Activated CD4-positive, alpha-beta T cell treated with anti-CD3 and anti-CD28 coated beads for 24 hours (primary cell): ENCODE data around the gene PPT1.

Source experiments
- DNase-seq, 2 donors: peaks; one replicate each; pipeline ENCODE4 v3.0.0-alpha.2; 2020; ENCODE audit warnings: low read depth in 2 of 2

Gene PPT1

DNA sequence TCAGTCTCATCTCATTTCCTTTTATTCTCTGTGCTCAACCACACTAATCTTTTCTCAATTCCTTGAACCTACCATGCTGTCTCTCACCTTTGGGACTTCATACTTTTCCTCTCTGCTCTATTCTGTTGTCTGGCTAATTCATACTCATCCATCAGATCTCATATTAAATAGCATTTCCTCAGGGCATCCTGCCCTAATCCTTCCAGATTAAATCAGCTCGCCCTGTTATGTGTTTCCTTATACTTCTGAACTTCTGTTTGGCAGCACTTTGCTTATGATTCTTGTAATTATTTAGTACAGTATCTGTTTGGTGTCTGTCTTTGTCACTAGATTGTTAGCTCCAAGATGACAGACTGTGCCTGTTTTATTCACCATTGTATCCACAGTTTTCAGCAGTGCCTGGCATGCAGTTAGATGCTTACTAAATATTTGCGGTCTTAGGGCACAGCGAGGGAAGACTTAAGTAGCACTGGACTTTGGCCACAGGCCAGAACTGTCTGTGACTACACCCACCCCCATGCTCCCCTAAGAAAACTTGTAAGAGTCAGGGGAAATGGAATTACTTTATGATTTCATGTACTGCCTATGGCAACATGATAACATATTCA is 66.4 kb downstream of the PPT1 start:
- no peak for DNase-seq

DNA sequence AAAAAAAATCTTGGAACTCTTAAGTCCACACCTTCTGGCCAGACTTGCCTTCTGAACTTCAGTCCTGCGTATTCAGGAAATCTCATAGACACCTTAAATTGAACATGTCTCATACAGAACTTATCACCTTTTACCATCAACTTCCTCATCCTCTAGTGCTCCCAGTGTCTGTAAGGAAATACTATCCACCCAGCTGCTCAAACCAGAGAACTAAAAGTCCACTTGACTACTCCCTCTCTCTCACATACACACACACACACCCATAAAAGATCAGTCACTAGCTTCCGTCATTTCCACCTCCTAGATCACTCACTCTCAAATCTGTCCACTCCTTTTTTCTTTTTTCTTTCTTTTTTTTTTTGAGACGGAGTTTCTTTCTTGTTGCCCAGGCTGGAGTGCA is 67.4 kb downstream of the PPT1 start:
- DNase-seq: no peak

DNA sequence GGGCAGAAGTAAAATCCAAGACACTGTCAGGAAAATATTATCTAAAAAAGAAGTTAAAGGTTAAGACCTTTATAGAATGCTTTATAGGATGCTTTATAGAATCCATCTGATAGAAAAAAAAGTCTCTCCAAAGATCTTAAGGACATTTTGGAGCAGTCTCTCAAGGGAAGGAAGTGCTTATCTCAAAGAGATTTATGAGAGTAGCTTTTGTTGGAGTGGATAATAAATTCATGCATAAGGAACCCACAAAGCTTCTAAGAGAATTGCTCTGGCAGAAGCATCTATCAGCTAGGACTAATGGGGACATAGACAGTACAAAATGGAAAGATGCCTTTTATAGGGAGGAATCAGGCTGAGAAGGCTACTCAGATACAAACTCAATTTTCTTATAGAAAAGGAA is 69.4 kb downstream of the PPT1 start:
- no peak for DNase-seq

DNA sequence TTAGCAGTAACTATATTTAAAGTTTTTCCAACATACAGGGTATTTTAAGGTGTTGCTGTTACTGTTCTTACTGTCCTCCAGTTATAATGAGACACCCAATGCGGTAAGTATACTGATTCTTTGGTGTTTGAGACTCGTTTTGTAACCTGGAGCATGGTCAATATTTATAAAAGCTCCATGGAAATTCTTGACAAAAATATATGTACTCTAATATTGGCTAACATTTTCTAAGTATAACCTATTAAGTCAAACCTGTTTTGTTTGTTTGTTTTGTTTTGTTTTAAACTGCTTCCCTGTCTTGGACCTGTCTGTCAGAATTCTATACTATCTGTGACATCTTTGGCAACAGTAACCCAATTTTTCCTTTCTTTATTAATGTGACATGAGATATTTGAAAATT is 72.4 kb downstream of the PPT1 start:
- no peak for DNase-seq

DNA sequence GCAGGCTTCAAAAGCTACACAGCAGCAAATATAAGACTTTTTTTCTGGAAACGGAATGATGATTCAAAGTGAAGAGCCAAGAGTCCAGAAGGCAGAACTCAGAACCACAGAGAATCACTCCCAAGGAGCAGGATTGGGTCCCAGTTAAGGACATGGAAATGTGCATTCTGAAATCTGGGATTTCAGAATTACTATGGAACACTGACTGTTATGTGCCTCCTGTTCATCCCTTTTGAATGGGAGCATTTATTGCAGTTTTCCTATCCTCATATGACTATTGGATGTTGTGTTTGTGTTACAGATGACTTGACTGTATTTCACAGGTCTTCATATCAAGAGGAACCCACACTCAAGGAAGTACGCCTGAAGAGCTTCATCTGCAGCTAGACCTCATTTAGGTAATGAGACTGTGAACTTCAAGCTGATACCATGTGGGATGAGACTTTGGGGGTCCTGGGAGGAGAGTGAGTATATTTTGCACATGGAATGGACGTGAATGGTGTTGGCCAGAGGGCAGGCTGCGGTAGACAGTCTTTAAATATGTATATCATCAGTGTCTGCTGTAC is 73.6 kb downstream of the PPT1 start:
- DNase-seq: no peak
